ENCODE data around the gene IRF3.

Gene IRF3

GRCh38 chr19:49665351-49666119 is at the start of gene IRF3, which contains the start of gene BCL2L12:
Gene IRF3 (minus strand): TSS chr19:49665857. CDS start chr19:49664838, 1,019 bp downstream.
Gene BCL2L12 (plus strand): TSS chr19:49665933. CDS start chr19:49666693, 760 bp downstream.
- no peak for FAIRE-seq
- DNase-seq (ENCODE audit: insufficient read length, low spot score): peak; percentile 95
- TF ChIP-seq POLR2A (IDR thresholded peaks at IDR 0.05; ENCODE audit: low read depth, low read length): peak; percentile 72

GRCh38 chr19:49713236-49713845 is 47.7 kb upstream of the IRF3 start:
- FAIRE-seq (no peak), DNase-seq (ENCODE audit: insufficient read length, low spot score) (no peak)
- no peak for TF ChIP-seq POLR2A (IDR thresholded peaks at IDR 0.05; ENCODE audit: low read depth, low read length)

- FAIRE-seq (no peak), DNase-seq (ENCODE audit: insufficient read length, low spot score) (peak; percentile 68)
- no peak for TF ChIP-seq POLR2A (IDR thresholded peaks at IDR 0.05; ENCODE audit: low read depth, low read length)
These were observed 46.8 kb upstream of the IRF3 start for GRCh38 chr19:49712397-49712859.

- FAIRE-seq: no peak
- DNase-seq (ENCODE audit: insufficient read length, low spot score): no peak
- no peak for TF ChIP-seq POLR2A (IDR thresholded peaks at IDR 0.05; ENCODE audit: low read depth, low read length)
These were observed 44.8 kb upstream of the IRF3 start for GRCh38 chr19:49710372-49710951.

GRCh38 chr19:49705919-49706318 is 40.3 kb upstream of the IRF3 start:
- DNase-seq (ENCODE audit: insufficient read length, low spot score) (no peak), FAIRE-seq (no peak)
- TF ChIP-seq POLR2A (IDR thresholded peaks at IDR 0.05; ENCODE audit: low read depth, low read length): no peak

- TF ChIP-seq POLR2A (IDR thresholded peaks at IDR 0.05; ENCODE audit: low read depth, low read length): no peak
- DNase-seq (ENCODE audit: insufficient read length, low spot score) (no peak), FAIRE-seq (no peak)
These were observed 39.4 kb upstream of the IRF3 start for GRCh38 chr19:49704888-49705642.

GRCh38 chr19:49701271-49701786 is 35.7 kb upstream of the IRF3 start:
- TF ChIP-seq POLR2A (IDR thresholded peaks at IDR 0.05; ENCODE audit: low read depth, low read length): no peak
- no peak for DNase-seq (ENCODE audit: insufficient read length, low spot score)
- no peak for FAIRE-seq

- no peak for TF ChIP-seq POLR2A (IDR thresholded peaks at IDR 0.05; ENCODE audit: low read depth, low read length)
- DNase-seq (ENCODE audit: insufficient read length, low spot score): no peak
- FAIRE-seq: no peak
These were observed 34.9 kb upstream of the IRF3 start for GRCh38 chr19:49700563-49700962.

- TF ChIP-seq POLR2A (IDR thresholded peaks at IDR 0.05; ENCODE audit: low read depth, low read length): no peak
- FAIRE-seq (no peak), DNase-seq (ENCODE audit: insufficient read length, low spot score) (no peak)
These were observed 33.7 kb upstream of the IRF3 start for GRCh38 chr19:49699364-49699763.

- DNase-seq (ENCODE audit: insufficient read length, low spot score) (no peak), FAIRE-seq (no peak)
- no peak for TF ChIP-seq POLR2A (IDR thresholded peaks at IDR 0.05; ENCODE audit: low read depth, low read length)
These were observed 31.2 kb upstream of the IRF3 start for GRCh38 chr19:49696865-49697264.

GRCh38 chr19:49696115-49696514 is 30.5 kb upstream of the IRF3 start:
- FAIRE-seq (no peak), DNase-seq (ENCODE audit: insufficient read length, low spot score) (no peak)
- no peak for TF ChIP-seq POLR2A (IDR thresholded peaks at IDR 0.05; ENCODE audit: low read depth, low read length)

GRCh38 chr19:49692147-49692506 is 26.5 kb upstream of the IRF3 start:
- FAIRE-seq: no peak
- TF ChIP-seq POLR2A (IDR thresholded peaks at IDR 0.05; ENCODE audit: low read depth, low read length): no peak

GRCh38 chr19:49691243-49692146 is 25.8 kb upstream of the IRF3 start:
- FAIRE-seq (no peak), DNase-seq (ENCODE audit: insufficient read length, low spot score) (peak; percentile 74)
- TF ChIP-seq POLR2A (IDR thresholded peaks at IDR 0.05; ENCODE audit: low read depth, low read length): peak; percentile 25; the same call in 1 of the 2 replicates

More at GRCh38 chr19:49692147-49692506, 26.5 kb upstream of the IRF3 start:
- DNase-seq (ENCODE audit: insufficient read length, low spot score): no peak
